ENCODE results near the gene KRTAP4-3.

DNA sequence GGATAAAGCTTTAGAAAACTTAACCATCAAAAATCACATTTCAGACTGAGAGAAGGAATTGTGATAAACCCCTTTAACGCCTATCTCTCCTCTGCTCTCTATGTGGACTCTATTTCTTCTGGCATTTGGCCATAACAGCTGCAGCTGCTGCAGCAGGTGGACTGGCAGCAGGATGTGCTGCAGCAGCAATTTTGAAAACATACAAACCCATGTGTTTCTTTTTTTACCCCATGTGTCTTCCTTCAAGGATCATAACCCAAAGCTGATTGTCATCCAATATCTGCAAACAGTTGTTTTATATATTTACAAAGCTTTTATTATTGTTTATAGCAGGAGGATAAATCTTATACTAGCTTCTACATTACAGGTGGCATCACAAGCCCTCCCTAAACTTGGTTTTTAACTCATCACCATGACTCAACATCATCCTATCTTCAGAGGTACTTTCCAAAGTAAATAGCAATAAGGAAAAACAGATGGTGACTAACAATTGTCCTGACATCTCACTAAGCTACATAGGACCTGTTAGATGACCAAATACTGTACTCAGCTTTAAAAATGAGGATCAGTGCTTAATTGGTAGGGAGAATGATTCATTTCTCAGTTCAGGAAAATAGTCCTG is 43.9 kb upstream of the KRTAP4-3 start:
- no peak for TF ChIP-seq ZBTB7A (CRISPR knock-in tag; IDR thresholded peaks at IDR 0.05)
- no peak for TF ChIP-seq RBM22 (optimal IDR thresholded peaks at IDR 0.05; ENCODE audit: low read length)
- TF ChIP-seq TAF1 (CRISPR knock-in tag; IDR thresholded peaks at IDR 0.05): no peak
- no peak for TF ChIP-seq ZKSCAN5 (CRISPR knock-in tag; IDR thresholded peaks at IDR 0.05)

Measured in HepG2 (cell line).